Stimulated activated CD8-positive, alpha-beta memory T cell treated with anti-CD3 and anti-CD28 coated beads, Interleukin-12 subunit alpha, Interleukin-12 subunit beta, amount 100 ng/mL, for 24 hours (primary cell): ENCODE results near the gene MYL4.
"Not testable (repeated sequence)": the region's sequence is repeated elsewhere in the genome, so short reads cannot be mapped to it uniquely, and the experiment has no call there.

Experiments used
- DNase-seq: peaks from one replicate; pipeline ENCODE4 v3.0.0-alpha.2; 2020; ENCODE audit errors: extremely low read depth

Gene MYL4

DNA sequence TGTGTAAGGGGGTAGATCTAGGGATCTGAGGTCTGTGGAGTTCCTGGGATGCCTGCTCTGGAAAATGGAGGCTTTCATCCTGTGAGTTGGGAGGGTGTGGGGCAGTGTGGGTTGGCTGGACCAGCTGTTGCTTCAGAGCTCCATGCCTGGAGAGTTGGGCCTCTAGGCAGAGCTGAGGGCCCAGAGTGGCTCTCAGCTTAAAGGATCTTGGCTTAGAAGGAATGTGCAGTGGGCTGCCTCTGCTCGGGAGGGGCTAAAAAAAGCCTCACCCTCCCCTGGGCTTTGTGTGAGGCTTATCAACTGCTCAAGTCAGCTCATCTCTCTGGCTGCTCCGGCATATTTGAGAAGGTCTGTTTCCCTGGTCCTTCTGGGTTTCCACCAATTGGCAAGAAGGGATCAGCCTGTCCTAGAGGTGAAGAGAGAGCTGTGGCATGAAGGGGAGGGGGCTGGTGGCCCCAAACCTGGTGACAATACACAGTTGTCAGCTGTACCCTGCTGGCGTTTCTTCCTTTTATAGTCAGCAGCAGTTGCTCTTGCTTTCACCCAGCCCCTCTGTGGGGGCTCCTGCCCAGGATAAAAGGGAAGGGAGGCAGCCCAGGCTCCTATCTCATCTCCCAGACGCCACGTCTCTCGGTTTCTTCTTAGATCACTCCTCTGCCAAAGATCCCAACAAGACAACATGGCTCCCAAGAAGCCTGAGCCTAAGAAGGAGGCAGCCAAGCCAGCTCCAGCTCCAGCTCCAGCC is at the start of gene MYL4:
Gene MYL4 (plus strand): TSS at position 605 of the 745 bp plus-strand sequence. CDS start 75 bp downstream, at position 680.
- no peak for DNase-seq

DNA sequence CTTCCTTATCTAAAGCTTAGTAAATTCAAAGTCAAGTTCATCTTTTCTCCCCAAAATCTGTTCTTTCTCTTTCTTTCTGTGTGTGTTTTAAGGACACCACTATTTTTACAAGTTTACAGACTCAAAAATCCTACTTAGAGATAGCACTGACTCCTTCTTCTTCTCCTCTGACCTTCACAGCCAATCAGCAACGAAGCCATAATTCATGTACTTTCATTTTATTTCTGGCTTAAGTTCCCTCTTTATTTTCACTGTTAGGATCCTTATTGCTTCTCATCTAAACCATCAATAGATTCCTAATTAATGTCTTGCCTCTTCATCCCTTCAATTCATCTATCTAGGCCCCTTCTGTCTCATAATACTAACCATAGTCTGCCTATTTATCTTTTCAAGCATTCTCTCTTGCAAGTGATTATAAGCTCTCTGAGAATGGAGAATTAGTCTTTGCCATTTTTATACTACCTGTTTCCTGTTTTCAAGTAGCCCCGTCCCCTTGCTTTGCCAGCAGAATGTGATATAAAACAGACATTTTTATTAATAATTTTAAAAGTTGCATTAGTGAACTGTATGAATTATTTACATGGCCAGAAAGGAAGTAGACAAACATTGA is 47.0 kb upstream of the MYL4 start:
- DNase-seq = no peak

DNA sequence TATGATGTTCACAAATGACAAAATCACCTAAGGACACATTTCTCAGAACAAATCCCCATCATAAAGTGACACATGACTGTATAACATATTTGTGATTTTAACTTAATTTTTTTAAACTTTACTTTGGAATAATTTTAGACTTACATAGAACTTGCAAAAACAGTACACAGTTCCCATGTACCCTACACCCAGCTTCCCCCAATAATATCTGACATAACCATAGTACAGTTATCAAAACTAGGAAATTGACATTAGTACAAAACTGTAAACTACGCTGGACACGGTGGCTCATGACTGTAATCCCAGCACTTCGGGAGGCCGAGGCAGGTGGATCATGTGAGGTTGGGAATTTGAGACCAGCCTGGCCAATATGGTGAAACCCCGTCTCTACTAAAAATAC is 44.9 kb upstream of the MYL4 start:
- no peak for DNase-seq

DNA sequence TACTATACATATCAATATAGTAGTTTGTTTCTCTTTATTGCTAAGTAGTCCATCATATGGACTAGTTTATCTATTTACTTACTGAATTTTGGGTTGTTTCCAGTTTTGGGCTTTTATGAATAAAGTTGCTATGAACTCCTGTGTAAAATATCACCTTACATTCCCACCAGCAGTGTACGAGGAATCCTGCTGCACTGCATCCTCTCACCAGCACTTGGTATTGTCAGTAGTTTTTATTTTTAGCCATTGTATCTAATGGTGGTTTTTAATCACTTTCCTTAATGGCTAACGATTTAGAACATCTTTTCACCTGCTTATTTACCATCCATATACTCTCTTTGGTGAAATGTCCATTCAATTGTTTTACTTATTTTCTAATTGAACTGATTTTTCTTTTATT is 44.0 kb upstream of the MYL4 start:
- DNase-seq = no peak

DNA sequence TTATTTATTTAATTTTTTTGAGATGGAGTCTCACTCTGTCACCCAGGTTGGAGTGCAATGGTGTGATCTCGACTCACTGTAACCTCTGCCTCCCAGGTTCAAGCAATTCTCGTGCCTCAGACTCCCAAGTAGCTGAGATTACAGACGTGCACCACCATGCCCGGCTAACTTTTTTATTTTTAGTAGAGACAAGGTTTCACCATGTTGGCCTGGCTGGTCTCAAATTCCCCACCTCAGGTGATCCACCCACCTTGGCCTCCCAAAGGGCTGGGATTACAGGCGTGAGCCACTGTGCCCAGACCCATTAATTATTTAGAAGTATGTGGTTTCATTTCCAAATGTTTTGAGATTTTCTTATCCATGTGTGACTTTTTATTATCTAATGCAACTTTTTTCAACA is 42.3 kb upstream of the MYL4 start:
- DNase-seq = not testable (repeated sequence)

DNA sequence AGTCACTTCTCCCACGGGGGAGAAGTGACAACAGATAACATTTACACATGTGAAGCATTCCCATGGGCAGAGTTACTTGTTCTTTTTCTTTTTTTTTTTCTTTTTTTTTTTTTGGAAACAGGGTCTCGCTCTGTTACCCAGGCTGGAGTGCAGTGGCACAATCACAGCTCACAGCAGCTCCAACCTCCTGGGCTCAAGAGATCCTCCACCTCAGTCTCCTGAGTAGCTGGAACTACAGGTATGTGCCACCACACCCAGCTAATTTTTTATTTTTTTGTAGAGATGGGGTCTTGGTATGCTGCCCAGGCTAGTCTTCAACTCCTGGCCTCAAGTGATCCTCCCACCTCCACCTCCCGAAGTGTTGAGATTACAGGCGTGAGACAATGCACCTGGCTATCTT is 40.3 kb upstream of the MYL4 start:
- not testable (repeated sequence) for DNase-seq

DNA sequence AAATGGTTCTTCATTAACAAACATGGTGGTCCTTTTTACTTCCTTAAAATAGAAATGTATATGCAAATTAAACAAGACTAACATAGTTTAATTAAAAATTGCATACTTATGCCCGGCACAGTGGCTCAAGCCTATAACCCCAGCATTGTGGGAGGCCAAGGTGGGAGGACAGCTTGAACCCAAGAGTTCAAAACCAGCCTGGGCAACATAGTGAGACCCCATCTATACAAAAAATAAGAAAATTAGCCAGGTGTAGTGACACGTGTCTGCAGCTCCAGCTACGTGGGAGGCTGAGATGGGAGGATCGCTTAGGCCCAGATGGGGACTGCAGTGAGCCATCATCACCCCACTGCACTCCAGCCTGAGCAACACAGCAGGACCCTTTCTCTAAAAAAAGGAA is 38.4 kb upstream of the MYL4 start:
- DNase-seq = no peak

DNA sequence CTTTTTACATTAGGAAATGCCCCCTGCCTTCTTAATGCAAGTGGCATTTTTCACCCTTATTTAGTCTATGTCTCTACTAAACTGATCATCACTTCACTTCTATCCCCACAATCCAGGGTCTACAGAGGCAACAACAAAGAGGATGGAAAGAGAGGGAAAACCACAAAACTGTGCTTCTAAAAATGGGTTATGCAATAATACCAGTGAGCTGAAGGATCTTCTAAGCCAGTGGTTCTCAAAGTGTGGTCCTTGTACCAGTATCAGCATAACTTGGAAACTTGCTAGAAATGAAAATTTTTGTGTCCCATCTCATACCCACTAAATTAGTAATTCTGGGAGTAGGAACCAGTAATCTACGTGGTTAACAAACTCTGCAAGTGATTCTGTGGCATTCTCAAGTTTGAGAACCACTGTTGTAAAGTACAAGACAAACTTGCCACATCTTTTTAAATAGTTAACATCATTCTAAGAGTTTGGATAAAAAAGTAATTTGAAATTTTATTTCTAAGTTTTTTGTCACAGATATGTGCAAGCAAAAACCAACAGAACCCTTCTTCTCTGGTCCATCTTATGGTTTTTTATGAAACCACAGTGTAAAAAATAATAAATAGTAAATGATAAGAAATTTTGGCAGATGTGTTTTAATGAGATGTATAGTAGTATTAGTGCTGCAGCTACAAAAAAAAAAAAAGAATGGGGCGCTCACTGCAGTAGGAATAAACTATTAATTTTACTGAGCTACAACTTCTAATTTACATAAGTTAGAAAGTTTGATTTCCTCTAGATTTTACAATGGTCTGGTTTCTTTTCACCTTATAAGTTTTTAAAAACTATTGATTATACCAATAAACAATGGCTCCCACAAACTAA is 36.2 kb upstream of the MYL4 start:
- DNase-seq = no peak

DNA sequence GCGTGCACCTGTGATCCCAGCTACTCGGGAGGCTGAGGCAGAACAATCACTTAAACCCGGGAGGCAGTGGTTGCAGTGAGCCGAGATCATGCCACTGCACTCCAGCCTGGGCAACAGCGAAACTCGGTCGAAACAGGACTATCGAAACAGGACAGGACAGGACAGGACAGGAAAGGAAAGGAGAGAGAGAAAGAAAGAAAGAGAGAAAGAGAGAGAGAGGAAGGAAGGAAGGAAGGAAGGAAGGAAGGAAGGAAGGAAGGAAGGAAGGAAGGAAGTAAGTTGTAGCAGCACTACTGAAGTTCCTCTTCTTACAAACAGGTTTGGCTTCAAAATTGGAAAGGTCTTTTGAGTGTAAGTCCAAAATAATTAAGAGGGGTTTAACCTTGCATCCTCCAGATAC is 34.3 kb upstream of the MYL4 start:
- not testable (repeated sequence) for DNase-seq

DNA sequence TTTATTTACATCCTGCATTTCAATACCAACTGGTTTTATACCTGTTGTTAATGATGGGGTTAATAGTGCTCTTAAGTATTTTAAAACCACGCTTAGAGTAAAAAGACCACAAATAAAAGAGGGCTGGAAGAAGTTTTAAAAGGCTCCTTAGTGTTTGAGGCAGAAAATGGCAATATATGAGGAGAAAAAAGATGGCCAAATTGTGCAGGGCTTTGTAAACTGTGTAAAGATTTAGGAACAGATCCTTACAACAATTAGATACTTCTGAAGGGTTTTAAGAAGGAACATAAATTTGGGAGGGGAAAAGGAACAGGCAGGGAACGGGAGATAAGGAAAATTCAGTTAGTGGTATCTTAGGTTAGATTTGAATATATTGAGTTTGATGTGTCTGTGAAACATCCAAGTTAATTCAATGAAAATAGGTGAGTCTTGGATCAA is 32.7 kb upstream of the MYL4 start:
- DNase-seq = no peak

DNA sequence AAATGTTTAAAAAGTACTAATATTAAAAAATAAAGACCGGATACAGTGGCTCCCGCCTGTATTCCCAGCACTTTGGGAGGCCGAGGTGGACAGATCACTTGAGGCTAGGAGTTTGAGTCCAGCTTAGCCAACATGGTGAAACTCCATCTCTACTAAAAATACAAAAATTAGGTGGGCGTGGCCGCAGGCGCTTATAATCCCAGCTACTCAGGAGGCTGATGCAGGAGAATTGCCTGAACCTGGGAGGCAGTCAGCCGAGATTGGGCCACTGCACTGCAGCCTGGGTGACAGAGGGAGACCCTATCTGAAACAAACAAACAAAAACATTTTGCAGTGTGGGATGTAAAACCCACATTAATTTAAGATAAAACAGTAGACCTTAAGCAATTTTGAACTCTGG is 31.9 kb upstream of the MYL4 start:
- no peak for DNase-seq

DNA sequence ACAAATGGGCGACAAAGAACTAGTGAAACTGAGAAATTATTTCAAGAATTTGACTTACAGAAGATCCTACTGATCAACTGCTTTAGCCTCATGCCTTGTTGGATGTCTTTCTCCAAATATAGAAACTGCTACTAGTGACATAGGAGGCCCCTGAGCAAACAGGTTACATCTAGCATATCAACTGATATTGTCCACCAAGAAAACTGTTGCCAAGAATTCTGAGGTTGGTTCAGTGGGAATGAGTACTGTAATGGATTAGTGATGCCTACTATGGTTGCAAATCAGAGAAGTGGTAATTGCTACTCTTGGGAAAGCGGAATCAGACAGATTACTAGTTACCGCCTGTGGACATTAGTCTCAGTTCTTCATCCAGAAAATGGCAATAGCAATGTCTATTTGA is 30.0 kb upstream of the MYL4 start:
- DNase-seq = no peak

DNA sequence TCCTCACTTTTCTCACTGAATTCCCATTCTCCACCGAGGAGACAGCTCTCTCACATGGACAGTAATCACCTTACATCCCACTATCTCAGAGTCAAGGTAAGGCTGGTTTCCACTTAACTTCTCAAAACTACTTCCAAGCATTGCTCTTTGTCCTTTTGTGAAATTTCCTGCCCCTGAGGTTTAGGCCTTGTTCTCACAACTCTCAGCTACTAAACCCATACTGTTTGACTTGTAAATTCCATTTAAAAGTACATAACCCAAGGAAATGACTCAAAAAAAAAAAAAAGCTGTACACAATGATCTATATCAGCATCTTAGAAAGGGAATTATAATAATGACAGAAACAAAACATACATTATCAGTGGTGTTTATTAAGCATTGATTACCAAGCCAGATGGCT is 28.8 kb upstream of the MYL4 start:
- DNase-seq = no peak

DNA sequence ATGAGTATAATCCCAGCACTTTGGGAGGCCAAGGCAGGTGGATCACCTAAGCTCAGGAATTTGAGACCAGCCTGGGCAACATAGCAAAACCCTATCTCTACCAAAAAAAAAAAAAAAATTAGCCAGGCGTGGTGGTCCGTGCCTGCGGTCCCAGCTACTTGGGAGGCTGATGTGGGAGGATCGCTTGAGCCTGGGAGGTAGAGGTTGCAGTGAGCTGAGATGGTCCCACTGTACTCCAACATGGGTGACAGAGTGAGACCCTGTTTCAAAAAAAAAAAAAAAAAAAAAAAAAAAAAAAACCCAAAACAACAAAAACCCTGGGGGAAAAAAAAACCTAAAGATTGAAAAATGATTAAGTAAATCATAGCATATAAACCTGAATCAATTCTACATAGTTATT is 28.2 kb upstream of the MYL4 start:
- not testable (repeated sequence) for DNase-seq

DNA sequence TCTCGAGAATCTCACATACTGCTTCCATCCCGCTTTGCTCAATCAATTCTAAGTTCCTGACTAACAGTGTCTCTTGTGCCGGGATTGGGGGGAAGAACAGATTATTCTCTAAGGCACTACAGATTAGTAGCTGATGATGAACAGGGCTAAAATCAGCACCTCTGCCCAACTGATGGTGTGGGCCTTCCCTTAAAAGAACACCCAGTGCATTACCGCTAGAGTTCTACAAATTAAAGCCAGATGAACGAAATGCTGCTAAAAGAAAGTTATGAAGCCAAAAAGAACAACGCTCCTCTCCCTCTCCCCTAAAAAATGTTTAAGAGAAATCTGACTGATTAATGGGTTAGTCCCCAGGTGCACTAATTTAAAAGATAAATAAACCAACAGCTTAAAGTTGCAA is 24.5 kb upstream of the MYL4 start:
- DNase-seq = no peak

DNA sequence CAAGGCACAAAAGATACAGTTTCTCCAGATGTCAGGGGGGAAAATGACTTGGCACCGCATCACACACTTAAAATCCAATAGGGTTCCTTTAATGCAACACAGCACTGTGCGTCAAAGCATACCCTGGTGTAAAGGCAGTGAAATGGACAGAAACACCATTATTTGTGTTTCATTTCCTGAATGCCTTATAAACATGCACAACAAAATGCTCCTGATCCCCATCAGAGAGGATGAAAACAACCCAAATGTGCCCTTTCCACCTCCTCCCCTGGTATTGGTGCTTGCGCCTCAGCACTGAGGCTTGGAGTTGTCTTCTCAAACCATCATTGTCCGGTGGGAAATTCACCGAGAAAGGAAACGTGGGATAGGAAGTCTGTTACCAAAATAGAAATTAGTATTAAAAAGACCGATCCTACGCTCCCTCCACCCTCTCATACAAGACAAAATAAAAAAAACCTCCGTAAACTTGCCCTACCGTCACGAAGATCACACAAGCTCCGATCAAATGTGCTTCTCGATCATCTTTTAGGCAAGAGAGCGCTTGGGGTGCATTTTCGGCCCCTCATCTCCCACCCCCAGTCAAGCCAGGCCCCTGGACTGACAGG is 20.8 kb upstream of the MYL4 start:
- DNase-seq = no peak

DNA sequence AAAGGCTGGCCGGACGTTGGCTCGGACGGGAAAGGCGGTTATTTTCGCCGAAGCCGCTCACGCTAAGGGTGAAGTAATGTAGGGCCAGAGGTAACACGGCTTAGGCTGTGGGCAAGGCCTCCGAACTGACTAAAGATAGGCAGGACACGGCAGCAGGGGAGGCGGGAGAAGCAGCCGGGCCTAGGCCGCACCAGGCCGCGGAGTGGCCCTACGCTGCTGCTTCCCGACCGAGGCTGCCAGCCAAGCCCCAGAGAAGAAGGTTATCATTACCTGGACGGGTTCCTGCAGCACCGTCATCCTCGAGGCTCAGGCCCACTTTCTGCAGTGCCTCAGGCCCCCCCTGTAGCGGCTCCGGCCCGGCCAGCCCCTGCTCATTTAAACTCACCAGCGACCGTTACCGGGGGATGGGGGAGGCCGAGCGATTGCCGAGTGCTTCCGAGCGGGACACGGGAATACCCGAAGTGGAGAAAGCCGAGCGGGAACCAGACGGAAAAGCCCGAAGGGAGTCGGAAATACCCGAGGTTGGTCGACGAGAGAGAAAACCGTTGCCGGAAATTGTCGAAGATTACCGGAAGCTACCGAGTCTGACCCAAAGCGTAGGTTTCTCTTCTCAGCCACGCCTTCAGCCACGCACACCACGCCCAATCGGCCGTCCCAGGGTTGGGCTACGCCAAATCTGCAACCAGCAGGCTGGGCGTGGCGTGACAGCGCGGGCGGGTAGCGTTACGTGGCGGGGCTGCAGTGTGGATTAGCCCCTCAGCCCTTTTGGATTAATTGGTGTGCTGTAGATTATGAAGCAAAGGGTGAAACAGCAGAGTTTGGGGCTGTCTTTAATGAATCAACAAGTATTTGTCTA is 20.0 kb upstream of the MYL4 start, which contains the start of gene CDC27:
Gene CDC27 (minus strand): TSS at position 420 of the 856 bp plus-strand sequence. CDS start 123 bp downstream, at position 297.
- peak; percentile 99 for DNase-seq

DNA sequence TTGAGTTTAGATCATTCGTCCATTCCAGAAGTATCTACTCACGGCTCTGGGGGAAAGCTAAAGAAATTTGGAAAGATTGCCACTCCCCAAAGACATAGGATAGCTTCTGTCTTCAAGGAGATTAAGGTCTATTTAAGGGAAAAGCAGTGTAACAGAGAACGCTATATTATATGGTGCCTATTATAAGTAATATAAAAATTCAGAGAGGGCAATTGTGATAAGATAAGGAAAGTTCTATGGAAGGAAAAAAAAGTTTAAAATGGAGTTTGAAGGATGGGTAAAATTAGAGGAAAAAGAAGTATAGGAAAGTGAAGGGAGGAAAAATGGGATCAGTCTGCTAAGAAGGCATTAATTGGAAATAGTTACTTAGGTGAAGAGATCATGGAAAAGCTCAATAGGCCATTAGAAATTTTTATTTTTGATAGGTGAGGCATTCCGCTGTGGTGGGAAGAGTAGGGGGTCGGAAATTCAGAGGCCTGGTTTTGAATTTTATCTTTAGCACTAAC is 19.4 kb upstream of the MYL4 start:
- DNase-seq = no peak

DNA sequence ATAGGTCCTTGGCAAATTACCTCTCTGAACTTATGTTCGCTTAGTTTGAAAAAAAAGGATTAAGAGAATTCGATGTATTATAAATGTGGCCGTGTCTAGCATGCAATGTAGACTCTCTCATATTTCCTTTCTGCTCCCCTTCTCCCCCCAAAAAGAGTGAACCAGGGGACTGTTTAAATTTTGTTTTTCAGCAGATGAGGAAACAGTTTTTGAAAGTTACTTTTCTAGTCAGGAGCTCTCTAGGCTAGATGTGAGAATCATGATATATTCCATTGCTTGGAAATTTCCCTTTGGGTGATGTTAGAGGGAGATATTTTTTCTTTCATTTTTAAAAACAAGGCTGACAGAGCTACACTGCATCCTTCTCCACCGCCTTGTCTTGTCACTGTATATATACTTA is 18.9 kb upstream of the MYL4 start:
- DNase-seq = no peak

DNA sequence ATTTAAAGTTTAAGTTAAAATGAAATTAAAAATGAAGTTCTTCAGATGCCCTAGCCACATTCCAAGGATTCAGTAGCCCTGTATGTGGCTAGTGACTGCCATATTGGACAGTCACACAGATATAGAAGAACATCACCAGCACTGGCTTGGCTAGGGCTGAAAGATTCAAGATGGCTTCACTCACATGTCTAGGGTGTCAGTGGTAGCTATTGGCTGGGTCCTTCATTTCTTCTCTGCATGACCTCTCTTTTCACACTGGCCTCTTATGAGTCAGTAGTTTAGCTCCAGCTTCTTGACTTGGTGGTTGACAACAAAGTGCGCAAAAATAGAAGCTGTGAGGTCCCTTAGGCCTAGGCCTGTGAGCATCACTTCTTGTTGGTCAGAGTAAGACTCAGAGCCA is 18.4 kb upstream of the MYL4 start:
- no peak for DNase-seq

DNA sequence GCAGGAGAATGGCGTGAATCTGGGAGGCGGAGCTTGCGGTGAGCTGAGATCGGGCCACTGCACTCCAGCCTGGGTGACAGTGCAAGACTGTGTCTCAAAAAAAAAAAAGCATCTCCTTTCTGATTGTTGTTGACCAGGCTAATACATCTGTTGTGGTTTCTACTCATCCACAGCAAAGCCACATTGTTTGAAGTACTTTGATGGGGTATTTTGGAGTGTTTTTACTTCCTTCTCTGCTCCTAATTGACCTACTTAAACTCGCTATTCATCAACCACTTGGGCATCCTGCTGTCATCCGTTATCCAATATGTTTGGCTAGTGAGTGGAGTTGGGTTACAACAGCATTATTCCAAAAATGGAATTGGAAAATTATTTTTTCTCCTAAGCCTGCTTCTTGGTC is 16.6 kb upstream of the MYL4 start:
- DNase-seq = no peak
